SU-DHL-6 (cell line): ENCODE results near the gene PTPRG.

Experiments used
- H2AFZ ChIP-seq: fragments of 200-600 bp; sonication (generic); 2 replicates; pipeline ENCODE4 v1.6.1; 2014; ENCODE audit warnings: low read depth, mild to moderate bottlenecking, moderate library complexity, mixed read lengths, antibody characterized with exemption, low read length; ENCODE audit not compliant: severe bottlenecking
- H3F3A ChIP-seq: fragments of 200-600 bp; shearing (Covaris generic); 2 replicates; pipeline ENCODE4 v1.6.0; 2016; ENCODE audit warnings: antibody characterized with exemption, mild to moderate bottlenecking; ENCODE audit not compliant: insufficient read depth
- H3K27ac ChIP-seq: fragments of 200-600 bp; sonication (generic); 2 replicates; pipeline ENCODE4 v1.5.1; 2016; ENCODE audit warnings: low read depth, mild to moderate bottlenecking, low read length, moderate library complexity, mixed read lengths
- H3K27me3 ChIP-seq: fragments of 200-600 bp; sonication (generic), shearing (Covaris generic); 2 replicates; pipeline ENCODE4 v1.6.0; 2014; ENCODE audit warnings: mild to moderate bottlenecking, low read length
- H3K36me3 ChIP-seq: fragments of 200-600 bp; sonication (generic); 2 replicates; pipeline ENCODE4 v1.6.1; 2014; ENCODE audit warnings: mild to moderate bottlenecking, low read length, mixed read lengths
- H3K4me2 ChIP-seq: fragments of 300-600, 200-600 bp; shearing (Covaris generic), sonication (generic); 2 replicates; pipeline ENCODE4 v1.6.0; 2014; ENCODE audit warnings: low read length, low read depth, mild to moderate bottlenecking; ENCODE audit not compliant: poor library complexity, severe bottlenecking
- H3K4me3 ChIP-seq: fragments of 200-600 bp; sonication (generic); 2 replicates; pipeline ENCODE4 v1.5.1; 2014; ENCODE audit warnings: antibody characterized with exemption, low read length, mild to moderate bottlenecking, mixed read lengths; ENCODE audit not compliant: insufficient read depth, poor library complexity, severe bottlenecking
- H3K79me2 ChIP-seq: fragments of 200-600 bp; sonication (generic); 2 replicates; pipeline ENCODE4 v1.6.1; 2014; ENCODE audit warnings: mild to moderate bottlenecking, low read length, moderate library complexity; ENCODE audit not compliant: insufficient read depth
- H3K9ac ChIP-seq: fragments of 200-600 bp; sonication (generic); 2 replicates; pipeline ENCODE4 v1.7.0; 2014; ENCODE audit warnings: mild to moderate bottlenecking, low read length
- H3K9me2 ChIP-seq: fragments of 200-600 bp; sonication (generic); replicated peaks from 2 replicates; pipeline ENCODE4 v1.6.1; 2014; ENCODE audit warnings: low read length; ENCODE audit not compliant: insufficient read depth
- H3K9me3 ChIP-seq: fragments of 200-600 bp; sonication (generic); 2 replicates; pipeline ENCODE4 v1.6.1; 2014; ENCODE audit warnings: low read length, mixed read lengths; ENCODE audit not compliant: insufficient read depth
- H4K20me1 ChIP-seq: fragments of 200-600 bp; sonication (generic); 2 replicates; pipeline ENCODE4 v1.6.1; 2014; ENCODE audit warnings: low read depth, mild to moderate bottlenecking, antibody characterized with exemption, low read length, moderate library complexity, mixed read lengths
- CTCF ChIP-seq: fragments of 200-600 bp; sonication (generic); IDR thresholded peaks from one replicate; pipeline ENCODE4 v1.5.1; 2017; ENCODE audit warnings: antibody characterized with exemption, mild to moderate bottlenecking, low read length, moderate library complexity; ENCODE audit not compliant: insufficient read depth, poor library complexity, severe bottlenecking
- EZH2phosphoT487 ChIP-seq: fragments of 200-600 bp; sonication (generic), shearing (Covaris generic); conservative IDR thresholded peaks from 2 replicates; pipeline ENCODE4 v1.6.1; 2018; ENCODE audit warnings: mild to moderate bottlenecking, antibody characterized with exemption, low read length, moderate library complexity, mixed read lengths

PTPRG gene

GRCh38 chr3:61893840-61894566 is 332.6 kb downstream of the PTPRG start:
- no peak for TF ChIP-seq EZH2phosphoT487
- TF ChIP-seq CTCF, result no peak
- Histone ChIP-seq H2AFZ (no peak overlapping the region), H3K27ac (no peak overlapping the region), H3K9ac (no peak overlapping the region), H3K27me3 (no peaks in the 10 kb centered on the region), H3K4me3 (no peak overlapping the region), H3K9me2 (no peaks in the 10 kb centered on the region), H3K4me2 (no peak overlapping the region), H4K20me1 (no peaks in the 10 kb centered on the region), H3K9me3 (no peaks in the 10 kb centered on the region), H3F3A (no peaks in the 10 kb centered on the region), H3K79me2 (no peaks in the 10 kb centered on the region), H3K36me3 (no peaks in the 10 kb centered on the region)

- no peaks in the 10 kb centered on the region for H3K9me2 ChIP-seq
- no peak overlapping the region for H3K9ac ChIP-seq
- no peaks in the 10 kb centered on the region for H3K36me3 ChIP-seq
- H3K27me3 ChIP-seq, result no peaks in the 10 kb centered on the region
- H3K9me3 ChIP-seq, result no peaks in the 10 kb centered on the region
- peak overlapping the region; percentile 43 for H2AFZ ChIP-seq
- no peak overlapping the region for H3K4me3 ChIP-seq
- TF ChIP-seq EZH2phosphoT487, result no peak
- TF ChIP-seq CTCF, result no peak
- H3K27ac ChIP-seq, result no peak overlapping the region
- no peaks in the 10 kb centered on the region for H3K79me2 ChIP-seq
- H3F3A ChIP-seq, result no peaks in the 10 kb centered on the region
- no peaks in the 10 kb centered on the region for H4K20me1 ChIP-seq
- H3K4me2 ChIP-seq, result peak overlapping the region; percentile 29
These were observed 333.9 kb downstream of the PTPRG start for GRCh38 chr3:61894988-61895935.

- H3K9me2 ChIP-seq, result no peaks in the 10 kb centered on the region
- H3K4me3 ChIP-seq, result no peak overlapping the region
- H3K79me2 ChIP-seq, result no peaks in the 10 kb centered on the region
- no peaks in the 10 kb centered on the region for H3K9me3 ChIP-seq
- no peak overlapping the region for H3K27ac ChIP-seq
- no peaks in the 10 kb centered on the region for H3F3A ChIP-seq
- no peaks in the 10 kb centered on the region for H3K36me3 ChIP-seq
- H3K27me3 ChIP-seq, result no peaks in the 10 kb centered on the region
- H3K9ac ChIP-seq, result no peak overlapping the region
- no peak overlapping the region for H2AFZ ChIP-seq
- TF ChIP-seq EZH2phosphoT487 (no peak), CTCF (no peak)
- no peaks in the 10 kb centered on the region for H4K20me1 ChIP-seq
- no peak overlapping the region for H3K4me2 ChIP-seq
These were observed 334.9 kb downstream of the PTPRG start for GRCh38 chr3:61896251-61896650.
